Measurements from ENCODE around the gene XIAP. TPM values are rescaled to one million over a fixed set of nuclear protein-coding genes. Genes with fewer than 3 reads are reported as not detected.

Gene XIAP
- total RNA-seq, 1 donor from 2014 or later, result 53.1 TPM

GRCh38 chrX:123830309-123830708 is 29.5 kb upstream of the XIAP start:
- H3K9ac ChIP-seq (ENCODE audit: low read length), result no peak overlapping the region
- FAIRE-seq (no peak), DNase-seq (ENCODE audit: low read depth) (peak; percentile 77)
- no peak overlapping the region for H3K27ac ChIP-seq (ENCODE audit: low read depth, low read length)
- H2AFZ ChIP-seq (ENCODE audit: low read depth, low read length), result no peak overlapping the region
- no peak overlapping the region for H3K4me2 ChIP-seq (ENCODE audit: low read length)
- no peaks in the 10 kb centered on the region for H3K36me3 ChIP-seq (ENCODE audit: insufficient read depth, low read length)
- TF ChIP-seq, protein P1, sequence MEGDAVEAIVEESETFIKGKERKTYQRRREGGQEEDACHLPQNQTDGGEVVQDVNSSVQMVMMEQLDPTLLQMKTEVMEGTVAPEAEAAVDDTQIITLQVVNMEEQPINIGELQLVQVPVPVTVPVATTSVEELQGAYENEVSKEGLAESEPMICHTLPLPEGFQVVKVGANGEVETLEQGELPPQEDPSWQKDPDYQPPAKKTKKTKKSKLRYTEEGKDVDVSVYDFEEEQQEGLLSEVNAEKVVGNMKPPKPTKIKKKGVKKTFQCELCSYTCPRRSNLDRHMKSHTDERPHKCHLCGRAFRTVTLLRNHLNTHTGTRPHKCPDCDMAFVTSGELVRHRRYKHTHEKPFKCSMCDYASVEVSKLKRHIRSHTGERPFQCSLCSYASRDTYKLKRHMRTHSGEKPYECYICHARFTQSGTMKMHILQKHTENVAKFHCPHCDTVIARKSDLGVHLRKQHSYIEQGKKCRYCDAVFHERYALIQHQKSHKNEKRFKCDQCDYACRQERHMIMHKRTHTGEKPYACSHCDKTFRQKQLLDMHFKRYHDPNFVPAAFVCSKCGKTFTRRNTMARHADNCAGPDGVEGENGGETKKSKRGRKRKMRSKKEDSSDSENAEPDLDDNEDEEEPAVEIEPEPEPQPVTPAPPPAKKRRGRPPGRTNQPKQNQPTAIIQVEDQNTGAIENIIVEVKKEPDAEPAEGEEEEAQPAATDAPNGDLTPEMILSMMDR (IDR thresholded peaks at IDR 0.05; ENCODE audit: insufficient read depth, low read depth, low read length), result no peak
- TF ChIP-seq EZH2 (IDR thresholded peaks at IDR 0.05; ENCODE audit: insufficient read depth, low read length), result no peak
- peaks cover 5% of the 10 kb centered on the region for H3K4me1 Mint-ChIP-seq (ENCODE audit: low read depth, unreplicated experiment)
- no peak overlapping the region for H3K27ac Mint-ChIP-seq (ENCODE audit: unreplicated experiment)
- H3K79me2 ChIP-seq (ENCODE audit: insufficient read depth, low read length), result no peaks in the 10 kb centered on the region
- no peaks in the 10 kb centered on the region for H4K20me1 ChIP-seq (ENCODE audit: insufficient read depth, low read length)
- no peaks in the 10 kb centered on the region for H3K9me3 Mint-ChIP-seq (ENCODE audit: unreplicated experiment)
- H3K9me3 ChIP-seq (ENCODE audit: insufficient read depth, low read depth, low read length), result no peaks in the 10 kb centered on the region
- H3K4me3 ChIP-seq (ENCODE audit: insufficient read depth, low read depth, low read length), result no peak overlapping the region
- no peaks in the 10 kb centered on the region for H3K27me3 Mint-ChIP-seq (ENCODE audit: low read depth, unreplicated experiment)
- H3K27me3 ChIP-seq (ENCODE audit: insufficient read depth, low read length), result no peaks in the 10 kb centered on the region
- H3K4me1 ChIP-seq (ENCODE audit: insufficient read depth, low read length), result peaks cover under 1% of the 10 kb centered on the region
- no peak overlapping the region for H3K4me3 Mint-ChIP-seq (ENCODE audit: unreplicated experiment)
- H3K36me3 Mint-ChIP-seq (ENCODE audit: low read depth, unreplicated experiment), result no peaks in the 10 kb centered on the region

DNA sequence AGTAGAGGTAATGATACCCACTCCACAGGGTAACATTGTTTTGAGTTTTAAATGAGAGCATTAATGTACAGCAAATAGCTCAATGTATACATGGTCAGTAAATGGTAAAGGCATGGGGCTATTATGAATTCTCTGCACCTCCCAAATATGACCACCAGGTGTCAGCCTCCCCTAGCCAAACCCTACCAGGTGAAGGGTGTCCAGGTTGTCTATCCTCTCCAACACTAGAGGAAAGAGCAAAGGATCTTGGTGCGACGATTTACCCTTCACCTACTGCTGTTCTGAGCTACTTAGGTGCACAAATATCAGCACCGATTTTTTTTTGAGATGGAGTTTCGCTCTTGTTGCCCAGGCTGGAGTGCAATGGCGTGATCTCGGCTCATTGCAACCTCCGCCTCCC is 26.5 kb upstream of the XIAP start:
- H3K36me3 Mint-ChIP-seq (ENCODE audit: low read depth, unreplicated experiment), result no peaks in the 10 kb centered on the region
- FAIRE-seq, result peak; percentile 93
- no peaks in the 10 kb centered on the region for H3K9me3 Mint-ChIP-seq (ENCODE audit: unreplicated experiment)
- Histone ChIP-seq H3K4me3 (ENCODE audit: insufficient read depth, low read depth, low read length) (no peak overlapping the region), H3K4me1 (ENCODE audit: insufficient read depth, low read length) (peaks cover 4% of the 10 kb centered on the region), H3K27me3 (ENCODE audit: insufficient read depth, low read length) (no peaks in the 10 kb centered on the region), H3K36me3 (ENCODE audit: insufficient read depth, low read length) (no peaks in the 10 kb centered on the region), H3K79me2 (ENCODE audit: insufficient read depth, low read length) (no peaks in the 10 kb centered on the region), H3K9me3 (ENCODE audit: insufficient read depth, low read depth, low read length) (no peaks in the 10 kb centered on the region), H3K9ac (ENCODE audit: low read length) (no peak overlapping the region), H3K4me2 (ENCODE audit: low read length) (no peak overlapping the region), H4K20me1 (ENCODE audit: insufficient read depth, low read length) (no peaks in the 10 kb centered on the region), H3K27ac (ENCODE audit: low read depth, low read length) (no peak overlapping the region), H2AFZ (ENCODE audit: low read depth, low read length) (no peak overlapping the region)
- H3K4me1 Mint-ChIP-seq (ENCODE audit: low read depth, unreplicated experiment), result peaks cover 1% of the 10 kb centered on the region
- no peak for DNase-seq (ENCODE audit: low read depth)
- TF ChIP-seq EZH2 (IDR thresholded peaks at IDR 0.05; ENCODE audit: insufficient read depth, low read length), result no peak
- TF ChIP-seq, protein P1 (IDR thresholded peaks at IDR 0.05; ENCODE audit: insufficient read depth, low read depth, low read length), result peak; percentile 56
- no peak overlapping the region for H3K27ac Mint-ChIP-seq (ENCODE audit: unreplicated experiment)
- H3K4me3 Mint-ChIP-seq (ENCODE audit: unreplicated experiment), result no peak overlapping the region
- H3K27me3 Mint-ChIP-seq (ENCODE audit: low read depth, unreplicated experiment), result no peaks in the 10 kb centered on the region

GRCh38 chrX:123834116-123834515 is 25.7 kb upstream of the XIAP start:
- no peak for FAIRE-seq
- no peaks in the 10 kb centered on the region for H3K79me2 ChIP-seq (ENCODE audit: insufficient read depth, low read length)
- no peaks in the 10 kb centered on the region for H4K20me1 ChIP-seq (ENCODE audit: insufficient read depth, low read length)
- no peaks in the 10 kb centered on the region for H3K9me3 ChIP-seq (ENCODE audit: insufficient read depth, low read depth, low read length)
- H3K27ac ChIP-seq (ENCODE audit: low read depth, low read length), result no peak overlapping the region
- H3K4me2 ChIP-seq (ENCODE audit: low read length), result no peak overlapping the region
- no peak for DNase-seq (ENCODE audit: low read depth)
- H3K4me3 ChIP-seq (ENCODE audit: insufficient read depth, low read depth, low read length), result no peak overlapping the region
- H2AFZ ChIP-seq (ENCODE audit: low read depth, low read length), result no peak overlapping the region
- H3K4me3 Mint-ChIP-seq (ENCODE audit: unreplicated experiment), result no peak overlapping the region
- no peaks in the 10 kb centered on the region for H3K27me3 Mint-ChIP-seq (ENCODE audit: low read depth, unreplicated experiment)
- no peak overlapping the region for H3K27ac Mint-ChIP-seq (ENCODE audit: unreplicated experiment)
- peaks cover 4% of the 10 kb centered on the region for H3K4me1 ChIP-seq (ENCODE audit: insufficient read depth, low read length)
- H3K9me3 Mint-ChIP-seq (ENCODE audit: unreplicated experiment), result no peaks in the 10 kb centered on the region
- H3K27me3 ChIP-seq (ENCODE audit: insufficient read depth, low read length), result no peaks in the 10 kb centered on the region
- H3K36me3 Mint-ChIP-seq (ENCODE audit: low read depth, unreplicated experiment), result no peaks in the 10 kb centered on the region
- TF ChIP-seq, protein P1 (IDR thresholded peaks at IDR 0.05; ENCODE audit: insufficient read depth, low read depth, low read length), result no peak
- TF ChIP-seq EZH2 (IDR thresholded peaks at IDR 0.05; ENCODE audit: insufficient read depth, low read length), result no peak
- H3K36me3 ChIP-seq (ENCODE audit: insufficient read depth, low read length), result no peaks in the 10 kb centered on the region
- H3K4me1 Mint-ChIP-seq (ENCODE audit: low read depth, unreplicated experiment), result peaks cover 1% of the 10 kb centered on the region
- H3K9ac ChIP-seq (ENCODE audit: low read length), result no peak overlapping the region

Measured in astrocyte (in vitro differentiated cells and primary cell).